ENCODE results near the gene NMBR.
A peak's percentile ranks its signal among the peaks of the same experiment; 100 is the strongest.
"Not testable (repeated sequence)": the region's sequence is repeated elsewhere in the genome, so short reads cannot be mapped to it uniquely, and the experiment has no call there.

Gene NMBR

DNA sequence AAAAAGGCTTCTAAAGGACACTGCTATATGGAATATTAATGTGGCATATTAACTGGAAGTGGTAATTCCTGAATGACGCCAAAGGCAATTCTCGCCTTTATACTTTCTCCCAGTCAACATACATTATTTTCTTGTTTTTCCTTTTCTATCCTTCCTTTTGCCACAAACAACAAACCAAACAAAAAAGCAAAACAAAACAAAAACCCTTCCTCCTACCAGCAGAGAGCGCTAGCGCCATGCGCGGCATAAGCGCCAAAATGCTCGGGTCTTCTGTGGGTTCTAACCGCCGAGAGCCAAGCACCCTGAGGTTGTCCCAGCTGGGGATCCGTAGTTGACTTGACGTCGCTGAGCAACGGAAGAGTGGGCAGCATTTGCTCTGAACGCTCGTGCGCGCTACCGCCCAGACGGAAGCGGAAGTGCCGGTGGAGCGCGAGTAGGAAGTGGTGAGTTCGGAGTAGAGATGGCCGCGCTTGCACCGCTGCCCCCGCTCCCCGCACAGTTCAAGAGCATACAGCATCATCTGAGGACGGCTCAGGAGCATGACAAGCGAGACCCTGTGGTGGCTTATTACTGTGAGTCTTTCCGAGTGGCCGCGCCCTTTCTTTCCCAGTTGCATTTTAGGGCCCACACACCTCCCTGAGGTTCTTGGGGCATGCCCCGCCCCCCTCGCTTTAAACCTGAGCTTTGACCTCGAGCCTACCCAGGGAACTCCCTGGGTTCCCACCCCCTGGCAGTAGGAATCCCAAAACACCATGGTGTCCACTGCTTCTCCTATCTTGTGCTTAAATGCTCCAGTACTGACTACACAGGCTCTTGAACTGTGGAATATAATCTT lies at the start of gene NMBR, which contains the start of gene VTA1:
Gene NMBR (minus strand): TSS at position 295 of the 835 bp plus-strand sequence. CDS start 58,464 bp downstream, outside the sequence.
Gene VTA1 (plus strand): TSS at position 436 of the 835 bp plus-strand sequence. CDS start 25 bp downstream, at position 461.
- peak; percentile 98 for DNase-seq

DNA sequence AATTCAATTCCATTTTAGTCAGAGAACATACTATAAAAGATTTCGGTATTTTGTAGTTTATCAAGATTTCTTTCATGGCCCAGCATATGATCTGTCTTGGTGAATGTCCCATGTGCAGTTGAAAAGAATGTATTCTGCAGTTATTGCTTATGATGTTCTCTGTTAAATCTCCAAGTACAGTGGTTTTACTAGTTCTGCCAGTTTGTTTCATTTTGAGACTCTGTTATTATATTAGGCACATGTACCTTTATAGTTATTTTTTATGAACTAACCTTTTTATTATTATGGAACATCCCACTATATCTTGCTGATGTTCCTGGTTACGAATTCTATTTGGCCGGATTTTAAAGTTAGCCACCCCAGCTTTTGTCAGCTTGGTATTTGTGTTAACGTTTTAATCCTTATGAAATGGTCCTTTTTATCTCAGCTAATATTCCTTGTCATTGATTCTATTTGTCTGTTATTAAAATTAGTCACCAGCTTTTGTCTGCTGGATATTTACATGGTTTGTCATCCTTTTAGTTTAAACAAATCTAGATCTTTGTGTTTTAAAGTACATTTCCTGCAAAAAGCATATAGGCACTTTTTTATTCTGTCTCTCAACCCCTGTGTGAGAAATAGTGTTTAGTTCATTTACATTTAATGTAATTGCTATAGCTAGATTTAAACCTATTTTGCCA lies 49.1 kb upstream of the NMBR start:
- no peak for DNase-seq

DNA sequence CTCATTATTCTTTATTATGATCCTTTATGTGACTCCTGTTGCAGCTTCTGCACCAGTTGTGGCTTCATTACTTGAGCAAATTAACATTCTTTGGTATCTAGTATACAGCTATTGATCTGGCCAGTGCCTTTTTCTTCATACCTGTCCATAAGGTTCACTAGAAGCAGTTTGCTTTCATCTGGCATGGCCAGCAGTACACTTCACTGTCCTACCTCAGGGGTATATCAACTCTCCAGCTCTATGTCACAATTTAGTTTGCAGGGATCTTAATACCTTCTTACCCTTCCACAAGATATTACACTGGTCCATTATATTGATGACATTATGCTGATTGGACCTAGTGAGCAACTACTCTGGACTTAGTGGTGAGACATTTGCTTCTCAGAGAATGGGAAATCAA lies 46.7 kb upstream of the NMBR start:
- DNase-seq, result no peak

DNA sequence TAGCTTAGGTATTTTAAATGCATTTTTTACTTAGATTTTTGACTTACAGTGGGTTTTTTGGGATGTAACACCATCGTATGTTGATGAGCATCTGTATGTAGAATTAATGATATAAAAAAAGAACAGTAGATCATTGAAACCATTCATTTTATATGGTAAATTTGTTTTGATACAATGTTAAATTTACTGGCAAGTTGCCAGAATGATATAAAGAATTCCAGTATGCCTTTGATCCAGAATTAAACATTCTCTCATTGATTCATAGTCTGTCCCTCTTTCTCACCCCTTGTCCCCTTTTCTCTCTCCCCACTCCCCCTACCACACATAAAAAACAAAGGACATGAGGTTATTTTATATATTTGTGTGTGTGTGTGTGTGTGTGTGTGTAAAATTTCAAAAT lies 45.4 kb upstream of the NMBR start:
- DNase-seq, result no peak

DNA sequence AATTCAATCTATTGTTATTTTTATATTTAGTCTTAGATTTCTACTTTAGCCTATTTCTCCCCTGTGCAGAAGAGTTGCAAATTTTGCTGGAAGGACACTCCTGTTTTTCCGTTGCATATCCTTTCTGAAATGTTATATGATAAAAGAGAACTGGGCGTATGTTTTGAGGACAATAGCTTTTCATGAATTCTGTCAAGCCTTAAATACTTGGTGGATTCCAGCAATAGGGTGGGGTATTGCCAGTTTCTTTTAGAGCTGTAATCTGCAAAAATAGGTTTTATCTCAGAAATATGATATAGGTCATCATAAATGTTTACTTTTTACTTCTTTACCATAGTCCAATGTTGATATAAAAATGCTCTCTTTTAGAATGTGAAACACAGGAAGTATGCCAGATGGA lies 42.1 kb upstream of the NMBR start:
- no peak for DNase-seq

DNA sequence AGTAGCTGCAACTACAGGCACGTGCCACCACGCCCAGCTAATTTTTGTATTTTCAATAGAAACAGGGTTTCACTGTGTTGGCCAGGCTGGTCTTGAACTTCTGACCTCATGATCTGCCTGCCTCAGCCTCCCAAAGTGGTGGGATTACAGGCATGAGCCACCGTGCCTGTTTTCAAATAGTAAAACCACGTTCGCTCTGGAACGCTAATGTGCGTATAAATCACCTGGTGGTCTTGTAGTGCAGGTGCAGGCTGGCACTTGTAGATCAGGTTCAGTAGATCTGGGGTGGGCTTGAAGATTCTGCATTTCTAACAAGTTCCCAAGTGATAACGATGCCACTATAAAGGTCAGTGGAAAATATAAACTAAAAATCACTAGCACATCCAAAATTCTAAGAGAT lies 41.4 kb upstream of the NMBR start:
- DNase-seq, result not testable (repeated sequence)

DNA sequence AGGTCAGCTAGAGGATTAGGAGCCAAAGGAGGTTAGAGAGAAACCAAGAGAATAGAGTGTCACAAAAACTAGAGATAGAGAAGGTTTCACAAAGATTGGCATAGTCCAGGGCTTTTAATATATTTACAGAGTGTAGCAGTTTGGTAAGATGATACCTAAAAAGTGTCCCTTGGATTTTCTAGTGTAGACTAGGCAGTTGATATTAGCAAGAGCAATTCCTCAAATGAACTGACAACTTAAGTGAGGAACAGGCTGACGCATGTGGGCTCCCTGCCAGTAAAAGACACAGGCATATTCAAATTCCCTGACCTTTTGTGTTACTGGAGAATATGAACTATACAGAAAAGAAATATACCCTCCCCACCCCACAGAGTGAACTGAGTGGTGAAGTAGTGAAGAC lies 40.3 kb upstream of the NMBR start:
- DNase-seq, result no peak

DNA sequence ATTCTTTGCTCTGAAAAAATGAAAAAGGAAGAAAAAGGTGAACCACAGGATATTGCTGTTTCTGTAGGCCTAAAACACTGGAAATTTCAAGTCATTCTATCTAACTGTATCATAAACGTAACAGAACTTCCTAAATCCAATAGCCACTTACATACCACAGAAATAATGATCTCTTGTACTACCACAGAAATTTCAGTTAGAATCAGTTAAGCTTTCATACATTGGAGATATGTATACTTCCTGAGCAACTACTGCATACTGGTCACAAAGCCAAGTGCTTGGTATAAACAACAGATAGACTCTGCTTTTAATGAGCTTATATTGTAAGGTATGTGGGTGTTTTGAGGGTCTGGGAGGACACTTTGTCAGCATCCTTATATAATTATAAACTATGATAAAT lies 38.7 kb upstream of the NMBR start:
- no peak for DNase-seq

DNA sequence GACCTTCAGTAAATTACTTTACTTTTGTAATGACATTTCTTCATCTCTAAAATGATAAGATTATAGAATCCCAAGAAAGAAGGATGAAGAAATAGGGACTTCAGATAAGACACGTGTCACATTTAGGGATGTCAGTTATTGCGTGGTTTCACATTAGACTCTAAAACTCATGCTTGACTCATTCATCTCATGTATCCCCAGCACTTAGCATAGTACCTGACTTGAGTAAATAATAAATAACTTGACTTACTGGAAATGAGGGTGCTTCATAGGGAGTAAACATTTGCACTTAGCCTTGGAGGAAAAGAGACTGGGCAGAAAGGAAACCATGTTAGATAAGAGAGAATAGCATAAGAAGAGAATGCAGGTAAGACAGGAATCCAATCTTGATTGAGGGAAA lies 37.4 kb upstream of the NMBR start:
- no peak for DNase-seq

DNA sequence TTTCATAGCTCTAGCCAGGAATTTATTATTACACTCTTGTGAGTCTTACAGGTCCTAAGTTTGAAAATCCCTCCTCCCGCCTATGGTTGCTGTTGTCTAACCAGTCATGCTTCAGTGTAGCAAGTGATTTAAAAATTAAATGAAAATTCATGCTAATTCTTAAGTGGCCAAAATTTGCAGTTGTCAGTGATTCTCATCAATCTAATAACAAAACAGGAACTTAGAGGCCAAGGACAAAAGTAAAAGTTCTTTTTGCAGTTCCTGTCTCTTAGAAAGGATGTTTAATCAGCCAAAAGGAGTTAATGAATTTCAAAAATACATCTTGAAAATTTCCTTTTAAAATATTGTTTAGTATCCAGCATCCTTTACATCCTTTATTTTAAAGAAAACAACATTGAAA lies 36.4 kb upstream of the NMBR start:
- no peak for DNase-seq

DNA sequence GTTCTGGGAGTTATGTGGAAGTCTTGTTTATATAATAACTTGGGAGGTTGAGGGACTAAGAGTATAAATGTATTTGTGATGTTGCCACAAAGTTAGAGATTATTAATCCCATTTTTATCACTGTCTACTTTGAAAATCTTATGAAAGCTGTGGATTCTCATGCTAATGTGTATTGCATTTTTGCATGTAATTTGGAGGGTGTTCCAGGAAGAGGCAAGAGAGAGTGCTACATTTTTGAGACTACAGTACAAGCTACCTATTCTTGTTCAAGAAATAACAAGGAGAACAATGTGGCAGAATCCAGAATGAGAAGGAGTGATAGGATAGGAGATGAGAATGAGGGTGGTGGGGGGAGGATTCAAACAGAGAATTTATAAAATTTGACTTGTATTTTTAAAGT lies 35.1 kb upstream of the NMBR start:
- DNase-seq, result no peak

DNA sequence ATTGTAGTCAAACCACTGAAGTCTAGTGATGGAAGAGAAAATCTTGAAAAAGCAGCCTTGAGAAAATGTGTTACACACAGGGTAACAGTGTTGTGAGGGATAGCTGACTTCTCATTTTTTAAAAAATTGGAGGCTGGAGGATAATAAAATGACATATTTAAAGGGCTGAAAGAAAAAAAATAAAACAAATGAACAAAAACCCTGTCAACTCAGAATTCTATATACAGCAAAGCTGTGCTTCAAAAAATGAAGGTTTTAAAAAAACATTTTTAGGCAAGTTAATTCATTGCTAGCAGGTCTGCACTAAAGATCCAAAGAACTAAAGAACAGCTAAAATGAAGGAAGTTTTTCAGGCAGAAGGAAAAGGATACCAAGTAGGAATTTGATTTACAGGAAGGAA lies 31.2 kb upstream of the NMBR start:
- no peak for DNase-seq

DNA sequence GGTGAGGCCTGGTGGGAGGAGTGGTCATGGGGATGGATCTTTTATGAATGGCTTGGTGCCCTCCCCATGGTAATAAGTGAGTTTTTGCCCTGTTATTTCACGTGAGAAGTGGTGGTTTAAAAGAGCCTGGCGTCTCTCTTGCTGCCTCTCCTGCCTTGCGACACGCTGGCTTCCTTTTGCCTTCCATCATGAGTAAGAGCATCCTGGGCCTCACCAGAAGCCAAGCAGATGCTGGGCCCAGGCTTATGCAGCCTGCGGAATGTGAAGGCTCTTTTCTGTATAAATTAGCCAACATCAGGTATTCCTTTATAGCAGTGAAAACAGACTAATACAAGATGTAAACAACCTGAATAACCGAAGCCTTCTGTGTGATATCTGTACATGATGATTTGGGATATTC lies 27.8 kb upstream of the NMBR start:
- no peak for DNase-seq

DNA sequence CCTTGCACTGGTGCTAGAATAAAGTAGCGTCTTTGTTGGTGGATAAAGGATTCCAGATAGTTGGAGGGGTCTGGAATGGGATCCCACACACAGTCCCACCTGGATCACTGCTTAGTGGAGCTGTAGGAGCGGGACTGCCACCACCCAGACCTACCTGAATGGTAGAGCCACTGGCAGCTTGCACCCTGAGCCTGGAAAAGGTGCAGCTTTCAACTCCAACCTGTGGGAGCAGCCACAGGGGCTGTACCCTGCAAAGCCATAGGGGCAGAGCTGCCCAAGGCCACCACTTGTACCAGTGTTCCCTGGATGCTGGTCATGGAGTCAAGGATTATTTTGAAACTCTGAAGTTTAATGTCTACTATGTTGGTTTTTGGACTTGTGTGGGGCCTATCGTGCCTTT lies 27.1 kb upstream of the NMBR start:
- DNase-seq, result no peak

DNA sequence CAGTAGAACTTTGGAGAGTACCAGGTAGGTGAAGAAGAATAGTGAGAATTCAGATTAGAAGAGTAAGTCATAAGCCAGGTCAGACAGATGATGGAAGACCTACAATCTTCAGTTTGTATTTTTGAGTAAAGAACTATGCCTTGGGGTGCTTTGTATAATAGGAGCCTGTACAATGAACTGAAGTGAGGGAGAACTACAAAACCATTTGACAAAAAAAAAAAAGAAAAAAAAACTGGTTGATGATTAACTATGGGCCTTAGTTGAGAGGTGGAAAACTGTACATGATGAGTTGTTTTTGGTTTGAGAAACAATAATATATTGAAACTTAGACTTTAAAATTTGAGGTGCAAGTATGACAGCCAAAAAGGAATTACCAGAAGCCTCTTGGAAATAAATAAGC lies 25.8 kb upstream of the NMBR start:
- no peak for DNase-seq

DNA sequence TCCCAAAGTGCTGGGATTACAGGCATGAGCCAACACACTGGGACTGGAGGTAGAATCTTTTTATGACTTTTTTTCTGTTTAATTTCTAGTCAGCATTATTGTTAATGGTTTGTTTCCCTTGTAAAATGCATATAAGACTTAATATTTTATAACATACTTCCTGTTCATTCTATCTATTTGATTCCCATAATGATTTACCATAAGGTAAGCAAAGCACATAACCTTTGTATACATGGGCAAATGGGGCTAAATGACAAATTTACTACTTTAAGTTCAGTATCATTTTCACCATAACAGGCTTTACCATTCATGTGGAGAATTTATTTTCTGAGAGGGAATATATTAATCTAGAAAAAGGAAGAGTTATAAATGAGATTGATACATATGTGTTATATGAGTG lies 24.4 kb upstream of the NMBR start:
- DNase-seq, result no peak

DNA sequence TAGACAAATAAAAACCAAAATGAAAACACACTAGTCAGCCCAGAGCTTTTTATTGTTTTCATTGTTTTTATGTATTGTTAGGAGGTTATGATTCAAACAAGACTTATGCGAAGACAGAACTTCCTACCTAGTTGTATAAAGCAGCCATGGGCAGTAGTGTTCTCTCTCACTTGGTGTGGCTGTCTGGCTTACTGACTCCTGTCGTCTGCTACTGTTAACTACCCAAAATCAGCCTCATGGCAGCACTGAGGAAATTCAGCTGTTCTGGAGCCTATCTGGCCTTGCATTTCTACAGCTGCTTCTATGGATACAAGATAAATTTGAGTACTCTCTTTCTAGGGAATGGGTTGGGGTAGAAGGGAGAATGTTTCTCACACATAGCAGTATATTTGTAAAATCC lies 20.6 kb upstream of the NMBR start:
- DNase-seq, result no peak

DNA sequence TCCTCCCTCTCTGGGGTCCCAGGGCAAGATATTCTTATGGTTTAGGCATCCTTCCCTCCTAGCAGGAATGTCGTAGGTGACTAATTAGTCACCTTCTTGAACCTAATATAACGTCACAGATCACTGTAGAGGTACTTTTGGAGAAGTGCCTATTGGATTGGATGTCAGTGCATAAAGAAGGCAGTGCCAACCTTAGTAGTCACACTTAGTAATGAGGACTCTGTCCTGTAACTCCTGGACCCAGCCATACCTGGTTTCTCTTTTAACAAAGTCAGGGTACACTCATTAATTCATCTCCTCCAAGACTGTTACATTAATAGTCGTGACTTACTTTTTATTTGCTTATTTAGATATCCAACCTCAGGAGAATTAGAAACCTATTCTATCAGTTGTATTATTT lies 20.1 kb upstream of the NMBR start:
- DNase-seq, result no peak

DNA sequence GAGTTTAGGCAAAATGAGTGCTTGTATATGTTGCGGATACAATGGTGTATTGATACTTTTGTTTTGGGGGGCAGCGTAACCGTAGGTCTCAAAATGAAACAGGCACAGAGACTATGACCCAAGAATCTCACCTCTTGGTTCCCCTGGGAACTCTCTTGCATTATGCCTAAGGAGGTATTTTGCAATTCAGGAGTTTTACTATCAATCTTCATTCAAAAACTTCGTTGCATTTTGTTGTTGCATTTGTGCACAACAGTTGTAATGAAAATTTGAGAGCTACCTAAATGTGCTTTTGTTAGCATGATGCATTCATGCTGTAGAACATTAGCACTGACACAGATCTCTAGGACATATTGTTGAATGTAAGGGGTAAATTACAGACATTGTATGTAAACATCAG lies 18.3 kb upstream of the NMBR start:
- no peak for DNase-seq

DNA sequence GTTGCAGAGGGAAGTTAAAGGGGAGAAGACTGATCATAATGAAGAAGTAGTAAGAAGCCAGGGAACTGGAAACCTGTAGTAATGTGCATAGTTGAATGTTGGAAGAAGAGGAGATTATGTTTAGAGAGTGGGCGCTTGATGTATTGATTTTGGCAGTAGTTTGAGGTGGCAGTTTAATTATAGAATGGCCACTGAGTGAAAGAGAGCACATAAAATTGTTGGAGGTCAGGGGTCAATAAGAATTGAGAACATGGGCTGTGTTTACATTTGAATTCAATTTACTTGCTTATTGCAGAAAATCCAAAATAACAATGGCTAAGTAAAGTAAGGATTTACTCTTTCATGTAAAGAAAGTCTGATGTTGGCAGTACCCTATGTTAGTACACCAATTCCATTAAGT lies 15.9 kb upstream of the NMBR start:
- no peak for DNase-seq

DNA sequence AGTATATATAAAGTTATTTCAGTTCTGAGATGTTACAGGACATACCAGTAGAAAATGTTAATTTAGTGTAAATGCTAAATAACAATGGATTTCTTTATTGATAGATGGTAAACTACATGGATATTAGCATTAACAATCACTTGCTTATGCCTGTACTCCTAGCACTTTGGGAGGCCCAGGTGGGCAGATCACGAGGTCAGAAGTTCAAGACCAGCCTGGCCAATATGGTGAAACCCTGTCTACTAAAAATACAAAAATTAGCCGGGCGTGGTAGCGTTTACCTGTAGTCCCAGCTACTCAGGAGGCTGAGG lies 9.8 kb upstream of the NMBR start:
- not testable (repeated sequence) for DNase-seq

DNA sequence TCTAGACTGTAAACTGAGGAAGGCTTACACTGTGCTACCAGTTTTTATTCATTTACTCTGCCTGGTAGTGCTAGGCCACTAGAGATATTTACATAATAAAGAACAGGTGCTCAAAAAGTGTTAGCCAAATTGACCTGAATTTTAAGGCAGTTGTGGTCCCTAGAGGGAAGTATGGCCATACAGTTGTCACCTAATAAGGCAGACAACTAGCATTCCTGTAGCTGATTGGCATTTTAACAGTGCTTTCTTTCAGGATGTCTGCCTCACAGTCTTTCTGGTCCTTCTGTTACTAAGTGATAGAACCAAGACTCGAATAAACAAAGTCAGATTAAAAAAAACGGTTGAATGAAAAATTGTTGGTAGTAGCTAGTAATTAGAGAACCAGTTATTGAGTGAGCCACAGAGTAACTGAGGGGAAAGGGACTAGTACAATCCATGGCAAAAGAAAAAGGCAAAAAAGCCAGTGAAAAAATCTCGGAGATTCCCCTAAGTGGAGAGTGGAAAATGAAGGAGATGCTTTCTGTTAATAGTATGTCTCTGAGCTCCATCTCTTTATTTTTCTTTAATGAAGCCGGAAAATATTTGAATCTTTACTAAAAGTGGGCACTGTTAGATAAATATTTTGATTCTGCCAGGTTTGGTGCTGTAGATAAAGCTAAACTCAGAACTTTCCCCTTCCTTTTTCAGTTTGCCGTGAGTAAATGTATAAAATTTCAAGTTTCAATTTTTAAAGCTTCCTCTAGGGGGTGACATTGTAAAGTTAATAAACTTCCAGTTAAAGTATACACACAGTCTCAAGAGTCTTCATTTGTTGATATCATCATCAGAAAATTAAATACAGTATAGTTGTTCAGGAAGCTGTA lies 9.2 kb upstream of the NMBR start:
- DNase-seq, result no peak

DNA sequence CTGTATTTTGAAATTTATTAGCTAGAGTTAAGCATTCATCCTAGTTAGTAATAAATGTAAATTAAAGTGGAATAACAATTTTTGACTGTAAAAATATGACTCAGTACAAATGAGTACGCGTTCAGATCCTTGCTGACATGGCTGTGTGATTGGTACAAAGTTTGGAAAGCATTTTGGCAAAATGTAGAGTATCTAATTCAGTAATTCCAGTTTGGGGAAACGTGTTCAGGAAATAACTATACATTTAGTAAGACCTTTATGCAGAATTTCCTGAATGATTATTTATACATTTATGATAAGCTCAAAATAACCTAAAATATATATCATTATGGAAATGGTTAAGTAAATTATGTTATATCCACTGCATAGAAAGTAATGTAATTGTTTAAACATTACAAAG lies 8.2 kb upstream of the NMBR start:
- DNase-seq, result no peak

DNA sequence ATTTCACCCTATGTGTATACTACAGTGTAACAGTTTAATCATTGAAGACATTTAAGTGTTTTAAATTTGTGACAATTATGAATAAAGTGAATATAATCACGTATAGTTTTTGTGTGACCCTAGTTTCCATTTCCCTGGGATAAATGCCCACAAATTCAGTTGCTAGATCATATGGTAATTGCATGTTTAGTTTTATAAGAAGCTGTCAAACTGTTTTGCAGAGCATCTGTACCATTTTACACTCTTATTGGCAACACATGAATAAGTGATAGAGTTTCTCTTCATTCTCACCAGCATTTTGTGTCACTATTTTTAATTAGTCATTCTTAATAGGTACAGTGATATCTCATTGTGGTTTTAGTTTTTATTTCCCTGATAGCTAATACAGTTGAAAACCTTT lies 7.4 kb upstream of the NMBR start:
- DNase-seq, result no peak

Data from NCI-H1417 treated with DMSO at 0.1 percent for 48 hours (cell line).